Measurements from ENCODE around the gene LPCAT1.
"Not testable (repeated sequence)": the region's sequence is repeated elsewhere in the genome, so short reads cannot be mapped to it uniquely, and the experiment has no call there.

Gene LPCAT1

DNA sequence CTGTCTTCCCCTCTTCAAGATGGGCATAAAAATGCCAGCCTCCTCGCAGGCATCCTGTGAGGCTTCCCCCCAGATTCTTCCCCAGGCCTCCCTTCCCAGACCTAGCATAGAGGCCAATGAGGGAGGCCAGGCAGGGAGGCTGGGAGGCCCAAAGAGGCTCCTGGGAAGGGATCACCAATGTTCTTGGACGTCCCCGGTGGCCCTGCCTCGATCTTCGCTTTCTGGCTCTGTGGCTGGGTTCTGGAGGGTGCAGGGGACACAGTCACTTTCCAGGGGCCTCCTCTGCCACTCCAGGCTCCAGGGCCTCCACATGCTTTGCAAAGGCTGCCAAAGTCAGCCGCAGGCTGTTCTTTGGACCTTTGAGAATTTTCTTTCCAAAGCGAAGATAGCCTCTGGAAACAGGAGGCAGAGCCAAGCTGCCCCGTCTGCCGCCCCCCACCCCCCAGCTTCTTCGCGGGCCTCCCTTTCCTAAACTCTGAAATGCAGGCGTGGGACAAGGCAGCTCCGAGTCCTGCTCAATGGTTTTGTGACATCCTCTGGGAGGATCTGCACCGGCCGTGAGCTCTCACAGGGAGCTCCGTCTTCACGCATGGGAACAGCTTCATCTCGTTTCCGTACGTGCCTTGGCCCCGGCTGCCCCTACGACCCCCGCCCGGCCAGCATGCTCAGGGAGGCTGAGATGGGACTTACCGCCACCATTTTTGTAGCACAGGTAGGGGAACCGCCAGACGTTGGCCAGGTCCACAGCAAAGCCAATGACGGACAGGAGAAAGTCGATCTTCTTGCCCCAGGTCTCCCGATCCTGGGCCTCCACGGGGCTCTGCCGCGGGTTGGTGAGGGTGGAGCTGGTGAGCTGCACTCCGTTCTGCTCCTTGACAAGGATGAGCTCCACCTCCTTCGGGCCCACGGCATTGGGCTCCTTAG is 81.3 kb downstream of the LPCAT1 start:
- DNase-seq (ENCODE audit: low spot score) = no peak

DNA sequence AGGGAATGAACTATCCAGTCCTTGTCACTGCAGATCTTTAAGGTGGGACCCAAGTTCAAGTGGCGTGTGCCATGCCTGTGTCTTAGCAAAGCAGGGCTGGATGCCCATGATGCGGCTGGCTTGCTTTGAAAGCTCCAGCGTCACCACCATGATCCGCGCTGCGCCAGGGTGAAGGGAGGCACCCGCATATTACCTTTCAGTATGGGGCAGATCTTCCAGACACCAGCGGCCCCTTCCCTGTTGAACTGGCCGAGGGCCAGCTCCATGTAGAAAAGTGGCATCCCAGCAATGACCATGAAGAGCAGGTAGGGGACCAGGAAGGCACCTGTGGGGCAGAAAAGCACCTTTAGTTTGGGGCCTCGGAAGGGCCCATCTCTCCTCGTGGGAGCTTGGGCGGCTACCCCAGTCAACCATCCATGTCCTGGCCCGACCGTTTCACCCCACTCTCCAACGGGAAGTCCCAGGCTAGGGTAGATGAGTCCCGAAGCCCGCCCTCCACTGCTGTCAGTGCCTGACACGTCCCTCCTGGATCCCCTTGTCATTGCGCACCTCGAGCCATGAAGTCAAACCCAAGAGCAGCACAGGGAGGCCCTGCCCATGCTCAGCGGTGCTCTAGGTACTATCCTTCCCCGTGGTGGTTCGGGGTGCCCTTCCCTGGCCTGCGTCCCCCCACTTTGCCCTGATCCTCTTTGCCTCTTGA is 82.4 kb downstream of the LPCAT1 start:
- DNase-seq (ENCODE audit: low spot score) = no peak

DNA sequence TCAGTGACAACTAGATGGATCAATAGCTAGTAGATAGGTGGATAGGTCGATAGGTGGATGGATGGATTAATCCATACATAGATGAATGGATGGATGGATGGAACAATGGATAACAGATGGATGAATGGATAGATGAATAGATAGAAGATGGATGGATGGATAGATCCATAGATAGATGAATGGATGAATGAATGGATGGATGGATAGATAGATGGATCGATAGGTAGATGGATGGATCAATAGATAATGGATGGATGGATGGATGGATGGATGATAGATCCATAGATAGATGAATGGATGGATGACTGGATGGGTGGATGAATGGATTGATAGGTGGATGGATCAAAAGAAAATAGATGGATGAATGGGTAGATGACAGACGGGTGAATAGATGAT is 83.7 kb downstream of the LPCAT1 start:
- no peak for DNase-seq (ENCODE audit: low spot score)

DNA sequence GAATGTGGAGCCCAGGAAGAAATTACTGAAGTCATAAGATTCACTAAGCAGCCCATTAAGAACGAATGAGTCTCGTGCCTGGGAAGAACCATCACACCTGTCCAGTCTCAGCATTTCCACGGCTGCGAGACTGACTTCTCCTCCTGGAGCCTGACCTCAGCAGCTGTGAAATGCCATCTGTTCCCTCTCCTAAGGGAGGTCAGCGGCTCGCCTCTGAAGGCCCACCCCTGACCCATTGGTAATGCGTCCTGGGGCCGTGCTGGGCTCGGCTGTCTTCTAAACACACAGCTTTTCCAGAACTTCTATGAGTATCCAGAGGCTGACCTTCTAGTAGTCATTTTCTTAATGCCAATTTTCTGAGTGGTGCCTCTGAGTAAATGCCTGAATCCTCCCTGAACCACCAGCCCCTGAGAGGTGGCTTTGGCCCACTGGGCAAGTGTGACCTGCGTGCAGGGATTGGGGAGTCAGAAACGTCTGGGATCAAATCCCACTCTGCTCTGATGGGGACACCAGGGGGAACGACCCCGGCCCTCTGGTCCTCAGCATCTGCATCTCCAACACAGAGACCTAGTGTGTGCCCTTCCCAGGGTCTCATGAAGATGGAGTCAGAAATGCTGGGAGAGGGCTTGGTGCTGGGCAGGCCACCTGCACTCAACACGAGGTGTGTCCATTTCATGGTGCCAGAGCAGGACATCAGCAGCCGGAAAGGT is 84.2 kb downstream of the LPCAT1 start:
- no peak for DNase-seq (ENCODE audit: low spot score)

DNA sequence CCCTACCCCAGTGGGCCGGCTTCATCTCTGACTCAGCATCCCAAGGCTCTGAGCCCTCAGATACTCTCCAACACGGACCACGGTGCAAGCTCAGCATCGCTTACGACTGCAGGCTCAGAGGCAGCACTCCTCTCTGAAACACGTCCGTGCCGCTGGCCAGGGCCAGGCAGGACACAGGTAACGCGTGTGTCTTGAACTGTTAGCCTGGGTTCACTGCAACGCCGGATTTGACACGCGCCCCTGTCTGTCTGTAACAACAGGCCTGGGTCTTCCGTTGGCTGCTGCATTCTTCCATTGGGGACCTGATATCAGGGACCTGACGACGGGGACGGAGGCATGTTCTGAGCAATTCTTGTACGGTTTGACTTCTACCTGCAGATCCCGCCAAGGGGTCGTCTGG is 84.9 kb downstream of the LPCAT1 start:
- DNase-seq (ENCODE audit: low spot score) = no peak

DNA sequence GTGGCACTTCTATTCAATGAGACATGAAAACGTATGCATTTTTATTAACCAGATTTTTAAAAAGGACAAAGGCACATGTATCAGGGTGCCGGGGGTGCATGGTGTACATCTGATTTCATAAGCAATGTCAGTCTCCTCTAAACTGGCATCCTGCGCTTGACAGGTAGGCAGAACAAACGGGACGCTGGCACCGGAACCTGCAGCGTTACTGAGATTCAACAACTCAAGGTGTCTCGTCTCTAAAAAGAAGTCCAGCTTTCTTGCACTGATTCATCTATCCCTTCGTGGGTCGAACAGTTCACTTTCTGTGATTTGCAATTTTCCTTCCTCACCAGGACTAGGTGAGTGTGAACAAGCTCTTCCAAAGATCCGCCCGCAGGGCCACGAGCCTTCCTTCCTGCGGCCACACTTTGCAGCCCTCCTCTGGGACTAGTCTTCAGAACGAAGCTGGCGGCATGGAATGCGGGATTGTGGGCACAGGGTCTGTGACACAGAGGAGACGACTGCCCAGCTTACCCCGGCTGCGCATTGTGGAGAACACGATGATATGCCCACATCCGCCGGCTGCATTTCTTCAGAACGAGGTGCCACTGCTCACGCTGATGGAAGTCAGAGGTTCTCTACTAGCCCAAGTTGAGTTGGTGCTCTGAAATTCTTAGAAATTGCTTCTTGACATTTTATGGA is 85.7 kb downstream of the LPCAT1 start:
- DNase-seq (ENCODE audit: low spot score) = no peak

DNA sequence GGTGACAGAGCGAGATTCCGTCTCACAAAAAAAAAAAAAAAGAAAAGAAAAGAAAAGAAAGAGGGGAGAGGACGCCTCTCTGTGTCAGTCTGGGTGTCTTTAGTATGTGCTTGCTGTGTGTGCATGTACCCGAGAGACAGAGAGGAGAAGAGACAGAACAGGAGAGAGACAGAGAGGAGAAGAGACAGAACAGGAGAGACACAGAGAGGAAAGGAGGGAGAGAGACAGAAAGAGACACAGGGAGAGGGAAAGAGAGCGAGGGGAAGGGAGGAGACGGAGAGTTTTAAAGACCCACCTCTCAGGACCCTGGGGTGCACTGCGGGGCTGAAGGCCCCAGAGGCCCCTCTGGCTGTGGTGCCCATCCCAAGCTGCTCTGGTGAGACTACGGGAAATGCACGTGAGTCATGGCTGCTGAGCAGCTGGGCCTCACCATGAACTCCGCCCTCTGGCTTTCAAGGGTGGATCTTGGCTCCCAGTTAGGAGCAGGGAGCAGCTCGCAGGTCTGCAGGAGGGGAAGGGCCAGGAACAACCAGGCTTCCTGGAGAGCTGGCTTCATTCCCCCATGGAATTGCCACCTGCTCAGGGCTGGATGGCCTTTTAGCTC is 86.4 kb downstream of the LPCAT1 start:
- no peak for DNase-seq (ENCODE audit: low spot score)

DNA sequence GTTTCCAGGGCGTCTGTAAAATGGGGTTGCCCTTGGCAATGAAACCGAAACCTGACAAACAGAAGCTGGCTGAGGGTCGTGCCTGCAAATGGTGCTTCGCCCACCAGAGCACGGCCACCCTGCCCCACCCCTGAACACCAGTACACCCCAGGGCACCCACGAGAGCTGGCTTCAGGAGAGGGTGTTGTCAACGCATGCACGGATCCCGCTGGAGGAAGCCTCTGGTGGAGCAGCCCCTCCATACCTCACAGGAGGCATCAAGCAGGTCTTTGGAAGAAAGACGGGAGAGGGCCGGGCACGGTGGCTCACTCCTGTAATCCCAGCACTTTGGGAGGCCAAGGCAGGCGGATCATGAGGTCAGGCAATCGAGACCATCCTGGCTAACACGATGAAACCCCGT is 87.1 kb downstream of the LPCAT1 start:
- DNase-seq (ENCODE audit: low spot score) = no peak

DNA sequence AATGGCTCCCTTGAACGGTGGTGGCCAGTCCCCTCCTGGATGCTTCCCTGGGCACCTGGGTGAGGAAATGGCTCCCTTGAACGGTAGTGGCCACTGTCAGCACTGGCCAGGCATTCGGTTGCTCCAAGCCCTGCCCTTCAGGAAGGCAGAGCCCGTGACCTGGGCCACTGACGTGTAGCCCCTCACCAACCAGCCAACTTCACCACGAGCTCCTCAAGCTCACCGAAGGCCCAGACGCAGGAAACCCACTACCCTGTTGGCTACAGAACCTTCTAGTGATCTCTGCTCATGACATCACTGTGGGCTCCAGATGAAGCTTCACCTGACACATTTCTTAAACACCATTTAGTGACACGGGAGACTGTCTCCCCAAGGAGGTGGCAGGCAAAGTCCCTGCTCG is 87.7 kb downstream of the LPCAT1 start:
- DNase-seq (ENCODE audit: low spot score) = no peak

DNA sequence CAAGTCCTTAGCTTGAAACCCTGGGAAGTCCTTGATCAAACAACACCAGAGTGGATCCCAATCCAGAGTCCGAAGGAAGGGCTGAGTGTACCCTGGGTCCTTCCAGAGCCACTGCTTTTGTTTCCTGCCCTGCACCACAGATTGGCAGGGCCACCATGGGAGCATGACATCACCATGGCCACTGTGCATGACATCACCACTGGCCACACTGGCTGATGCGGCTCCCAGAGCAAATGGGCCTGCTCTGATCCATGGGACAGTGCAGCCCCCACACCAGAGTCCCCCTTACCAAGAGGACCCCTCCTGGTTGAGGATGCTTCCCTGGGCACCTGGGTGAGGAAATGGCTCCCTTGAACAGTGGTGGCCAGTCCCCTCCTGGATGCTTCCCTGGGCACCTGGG is 88.4 kb downstream of the LPCAT1 start:
- no peak for DNase-seq (ENCODE audit: low spot score)

DNA sequence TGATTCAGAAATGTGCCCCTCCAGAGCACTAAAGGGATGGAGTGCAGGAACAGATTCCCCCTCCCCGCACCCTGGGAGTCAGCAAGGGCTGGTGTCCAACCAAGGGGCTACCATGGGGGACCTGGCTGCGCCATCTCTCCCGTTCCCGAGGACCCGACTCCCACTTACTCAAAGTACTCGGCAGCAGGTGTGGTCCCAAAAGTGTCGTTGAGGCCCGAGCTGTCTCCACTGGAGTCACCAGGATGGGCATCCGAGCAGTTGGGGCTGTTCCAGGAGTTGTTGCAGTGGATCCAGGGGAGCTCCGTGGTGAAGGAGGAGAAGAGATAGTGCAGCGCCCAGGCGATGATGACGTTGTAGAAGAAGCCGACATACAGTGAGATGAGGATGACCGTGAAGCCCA is 91.5 kb downstream of the LPCAT1 start:
- DNase-seq (ENCODE audit: low spot score) = no peak

DNA sequence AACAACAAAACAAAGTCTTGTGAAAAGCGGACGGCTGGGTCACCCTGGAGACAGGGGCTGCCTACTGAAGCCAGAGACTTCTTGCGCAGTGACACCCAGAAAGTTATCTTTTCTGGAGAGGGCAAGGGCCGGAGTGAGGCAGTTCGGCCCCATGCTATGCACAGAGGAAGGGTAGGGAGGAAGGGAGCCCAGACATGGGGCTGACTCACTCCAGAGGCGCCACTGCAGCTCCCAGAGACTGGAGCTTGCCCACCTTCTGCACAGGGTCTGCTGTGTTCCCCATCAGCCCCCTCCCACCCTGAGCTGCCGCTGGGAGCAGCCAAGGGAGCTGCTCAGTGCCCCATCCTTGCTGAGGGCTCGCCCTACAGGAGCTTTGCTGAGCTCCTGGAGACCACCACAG is 91.9 kb downstream of the LPCAT1 start:
- DNase-seq (ENCODE audit: low spot score) = no peak

DNA sequence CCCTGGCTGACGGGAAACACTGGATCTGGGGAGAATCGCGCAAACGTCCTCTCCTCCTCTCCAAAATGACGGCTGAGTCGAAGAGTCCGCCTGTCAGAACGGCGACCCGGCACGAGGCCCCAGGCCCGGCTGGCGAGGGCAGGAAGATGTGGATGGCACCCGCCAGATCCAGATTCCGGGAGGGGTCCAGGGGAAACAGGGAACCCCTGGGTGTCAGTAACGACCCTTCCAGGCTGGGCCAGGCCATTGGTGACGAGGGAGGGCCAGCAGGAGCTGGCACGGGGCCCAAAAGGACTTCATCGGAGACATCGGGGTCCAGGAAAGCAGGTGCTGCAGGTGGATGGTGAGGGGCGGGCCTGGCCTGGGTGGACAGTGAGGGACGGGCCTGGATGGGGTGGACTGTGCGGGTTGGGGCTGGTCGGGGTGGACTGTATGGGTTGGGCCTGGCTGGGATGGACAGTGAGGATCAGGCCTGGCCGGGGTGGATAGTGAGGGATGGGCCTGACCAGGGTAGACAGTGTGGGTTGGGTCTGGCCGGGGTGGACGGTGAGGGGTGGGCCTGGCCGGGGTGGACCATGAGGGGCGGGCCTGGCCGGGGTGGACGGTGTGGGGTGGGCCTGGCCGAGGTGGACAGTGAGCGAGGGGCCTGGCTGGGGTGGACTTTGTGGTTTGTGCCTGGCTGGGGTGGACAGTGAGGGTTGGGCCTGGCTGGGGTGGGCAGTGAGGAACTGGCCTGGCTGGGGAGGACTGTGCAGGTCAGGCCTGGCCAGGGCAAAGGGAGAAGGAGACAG is 92.5 kb downstream of the LPCAT1 start:
- no peak for DNase-seq (ENCODE audit: low spot score)

DNA sequence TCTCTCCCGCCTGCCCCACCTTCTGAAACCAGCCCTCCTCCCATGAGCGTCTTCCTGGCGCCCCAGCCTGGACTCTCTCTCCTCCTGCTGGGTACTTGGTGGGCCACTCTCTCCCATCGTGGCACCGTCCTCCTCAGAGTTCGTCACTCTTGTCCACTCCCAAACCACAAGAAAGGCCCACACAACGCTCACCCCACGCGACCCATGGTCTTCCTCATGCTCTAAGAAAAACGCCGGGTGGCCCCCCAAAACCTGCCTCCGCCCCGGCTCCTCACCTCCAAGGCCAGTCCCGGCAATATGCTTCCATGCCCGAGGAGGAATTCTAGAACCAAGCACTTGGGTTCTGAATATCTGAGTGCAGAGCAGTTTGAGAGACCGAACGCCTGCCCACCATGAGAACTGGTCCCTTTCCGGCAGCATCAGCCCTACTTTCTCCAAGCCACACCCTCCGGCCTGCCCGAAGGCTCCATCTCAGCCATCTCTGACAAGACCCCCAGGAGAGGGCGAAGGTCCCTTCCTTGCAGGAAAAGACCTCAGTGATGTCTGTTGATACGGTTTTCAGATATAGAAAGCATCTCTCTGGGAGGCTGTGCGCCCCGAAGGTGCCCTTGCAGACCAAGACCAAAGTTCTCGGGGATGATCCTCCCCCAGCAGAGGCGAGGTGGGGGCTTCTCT is 93.5 kb downstream of the LPCAT1 start:
- DNase-seq (ENCODE audit: low spot score) = no peak

DNA sequence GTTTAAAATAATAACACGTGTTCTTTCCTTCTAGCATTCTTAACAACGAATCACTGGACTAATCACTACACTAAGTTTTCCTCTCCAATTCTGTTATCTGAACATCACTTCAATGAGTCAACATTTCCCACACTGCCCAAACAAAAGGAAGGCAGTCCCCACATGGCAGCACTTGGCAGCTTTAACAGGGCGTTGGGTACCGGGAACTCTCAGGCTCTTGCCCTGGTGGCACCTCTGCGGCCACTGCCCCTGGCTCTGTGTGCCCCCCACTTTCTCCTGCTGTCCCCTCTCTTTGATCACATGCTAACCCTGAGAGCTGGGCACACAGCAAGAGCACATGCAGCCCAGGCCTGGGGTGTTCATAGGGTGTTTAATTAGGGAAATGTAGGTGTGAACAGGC is 94.3 kb downstream of the LPCAT1 start:
- no peak for DNase-seq (ENCODE audit: low spot score)

DNA sequence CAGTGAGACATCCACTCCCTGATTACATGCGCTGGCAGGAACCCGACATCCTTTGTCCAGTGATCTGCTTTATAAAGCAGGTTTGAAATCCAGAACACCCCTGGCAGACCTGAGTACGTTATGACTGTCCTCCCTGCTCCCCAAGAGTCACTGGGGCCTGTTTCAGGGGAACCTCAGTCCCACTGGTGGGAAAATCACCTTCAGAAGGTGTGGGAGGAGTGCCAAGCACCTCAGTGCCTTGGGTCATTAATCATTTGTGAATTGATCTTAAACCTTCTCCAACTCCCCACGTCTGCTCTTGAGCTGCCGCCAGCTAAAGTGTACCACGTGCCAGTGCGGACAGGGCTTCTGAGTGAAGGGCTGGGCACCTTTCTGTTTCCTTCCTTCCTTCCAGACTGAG is 94.7 kb downstream of the LPCAT1 start:
- DNase-seq (ENCODE audit: low spot score) = no peak

DNA sequence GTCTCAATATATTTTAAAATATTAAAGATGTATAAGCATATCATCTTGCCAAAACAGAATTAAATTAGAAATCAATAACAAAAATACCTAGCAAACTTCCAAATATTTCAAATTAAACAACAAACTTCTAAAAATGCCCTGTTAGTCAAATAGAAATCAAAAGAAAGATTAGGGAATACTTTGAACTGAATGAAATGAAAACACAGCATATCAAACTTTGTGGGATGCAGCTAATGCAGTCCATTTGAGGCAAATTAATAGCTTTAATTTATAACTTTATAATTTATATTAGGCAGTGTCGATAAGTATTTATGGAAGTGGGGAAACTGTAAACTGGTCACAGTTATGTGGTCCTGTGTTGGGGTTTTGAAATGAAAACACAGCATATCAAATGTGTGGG is 95.7 kb downstream of the LPCAT1 start:
- no peak for DNase-seq (ENCODE audit: low spot score)

DNA sequence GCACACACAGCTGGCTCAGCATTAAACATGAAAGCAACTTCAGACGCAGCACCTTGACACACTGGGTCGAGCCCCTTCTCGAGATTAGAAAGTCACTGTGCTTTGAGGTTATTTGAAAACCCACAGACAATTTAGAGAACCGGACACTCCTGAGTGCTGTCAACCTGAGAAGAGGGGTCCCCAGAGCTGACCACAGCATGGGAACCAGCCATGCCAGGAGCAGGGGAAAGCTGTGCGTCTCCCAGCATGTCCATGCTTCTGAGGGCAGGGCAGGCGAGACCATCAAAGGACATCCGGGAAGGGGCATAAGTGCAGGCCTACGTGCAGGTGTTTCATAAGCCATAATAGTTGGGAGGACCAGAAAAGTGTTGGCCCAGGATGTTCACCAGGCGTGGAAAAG is 99.0 kb downstream of the LPCAT1 start:
- DNase-seq (ENCODE audit: low spot score) = no peak

DNA sequence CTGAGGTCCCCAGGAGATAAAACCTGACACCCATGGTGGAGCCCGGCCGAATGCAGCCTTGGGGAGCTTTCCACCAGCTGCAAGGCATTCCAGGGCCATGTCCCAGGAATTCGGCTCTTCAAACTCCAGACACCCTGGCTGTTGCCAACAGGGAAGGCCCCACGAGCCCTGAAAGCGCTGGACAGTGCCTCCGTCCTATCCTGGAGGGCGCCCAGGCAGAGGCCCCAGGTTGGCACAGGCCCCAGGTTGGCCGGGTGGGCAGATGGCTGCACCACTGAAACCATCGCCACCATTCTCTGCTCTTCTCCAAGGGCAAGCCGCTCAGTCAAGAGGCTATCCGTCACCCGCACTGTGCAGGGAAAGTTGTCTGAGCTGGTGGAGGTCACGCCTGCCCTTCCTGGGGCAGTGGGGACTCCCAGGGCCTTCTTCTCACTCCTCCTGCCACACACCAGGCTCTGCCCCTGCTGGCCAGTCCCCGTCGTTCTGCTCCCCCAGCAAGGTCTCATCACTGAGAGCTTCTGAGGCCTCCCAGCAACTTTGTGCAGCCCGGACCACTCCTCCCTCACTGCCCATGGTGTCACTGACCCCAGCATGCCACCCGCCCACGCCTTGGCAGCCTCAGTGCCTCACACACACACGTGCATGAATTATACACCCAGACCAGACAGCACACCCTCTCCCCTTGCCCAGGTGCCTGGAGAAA is 99.7 kb downstream of the LPCAT1 start:
- no peak for DNase-seq (ENCODE audit: low spot score)

DNA sequence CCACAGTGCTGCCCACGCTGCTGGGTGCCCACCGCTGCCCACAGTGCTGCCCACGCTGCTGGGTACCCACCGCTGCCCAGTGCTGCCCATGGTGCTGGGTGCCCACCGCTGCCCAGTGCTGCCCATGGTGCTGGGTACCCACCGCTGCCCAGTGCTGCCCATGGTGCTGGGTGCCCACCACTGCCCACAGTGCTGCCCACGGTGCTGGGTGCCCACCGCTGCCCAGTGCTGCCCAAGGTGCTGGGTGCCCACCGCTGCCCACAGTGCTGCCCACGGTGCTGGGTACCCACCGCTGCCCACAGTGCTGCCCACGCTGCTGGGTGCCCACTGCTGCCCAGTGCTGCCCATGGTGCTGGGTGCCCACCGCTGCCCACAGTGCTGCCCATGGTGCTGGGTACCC is 101.2 kb downstream of the LPCAT1 start:
- not testable (repeated sequence) for DNase-seq (ENCODE audit: low spot score)
